Measurements from ENCODE around the gene DEFB112.

The DEFB112 gene

GRCh38 chr6:49995278-49995677 is 54.5 kb downstream of the DEFB112 start:
- no peak for DNase-seq (ENCODE audit: low spot score)

Data from hematopoietic multipotent progenitor cell treated with erythropoietin and hydrocortisone succinate and interleukin-3 and kit ligand, for 15 days (in vitro differentiated cells).